GM21526 (cell line): ENCODE data around the gene SLC44A4.
"Not testable (repeated sequence)": the region's sequence is repeated elsewhere in the genome, so short reads cannot be mapped to it uniquely, and the experiment has no call there.

Experiments used
- ATAC-seq: cut with Tn5 transposase; IDR thresholded peaks from one replicate; pipeline ENCODE4 v1.9.1; 2021; ENCODE audit warnings: moderate library complexity; ENCODE audit not compliant: unreplicated experiment, low FRiP score

The SLC44A4 gene

GRCh38 chr6:31861919-31862343, 16.9 kb downstream of the SLC44A4 start:
- no peak for ATAC-seq

DNA sequence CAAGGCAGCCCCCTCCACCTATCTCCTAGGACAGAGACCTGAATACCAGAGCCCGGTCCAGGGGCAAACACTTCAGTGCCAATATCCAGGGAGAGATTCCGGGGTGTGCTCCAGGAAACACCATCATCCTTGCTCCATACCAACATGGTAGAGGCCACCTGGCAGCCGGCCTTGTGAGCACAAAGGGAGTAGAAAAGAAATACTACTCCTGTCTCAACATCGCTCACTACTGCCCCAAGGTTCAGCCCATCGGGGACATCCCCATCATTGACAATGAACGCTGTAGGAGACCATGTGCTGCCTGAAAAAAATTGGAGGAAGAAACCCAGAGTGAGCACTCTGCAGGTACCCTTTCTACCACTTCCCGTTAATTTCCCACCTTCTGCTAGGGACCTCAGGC, 17.6 kb downstream of the SLC44A4 start:
- ATAC-seq: no peak

DNA sequence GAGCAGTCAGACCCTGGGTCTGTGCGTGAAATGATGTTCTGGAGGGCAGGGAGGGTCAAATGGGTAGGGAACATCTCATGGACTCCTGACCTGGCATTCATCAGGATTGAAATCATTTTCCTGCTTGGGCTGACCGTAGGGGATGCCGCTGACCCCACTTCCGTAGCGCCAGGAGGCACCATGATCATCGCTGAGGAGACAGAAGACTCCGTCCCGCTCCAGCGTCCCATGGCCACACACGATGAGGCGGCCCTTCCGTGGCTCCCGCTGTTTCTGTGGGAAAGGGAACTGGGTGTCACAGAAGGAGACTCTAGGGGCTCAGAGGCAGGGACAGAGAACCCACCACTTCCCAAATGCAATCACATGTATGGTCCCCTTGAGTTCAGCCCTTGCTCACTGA, 18.4 kb downstream of the SLC44A4 start:
- ATAC-seq: no peak

DNA sequence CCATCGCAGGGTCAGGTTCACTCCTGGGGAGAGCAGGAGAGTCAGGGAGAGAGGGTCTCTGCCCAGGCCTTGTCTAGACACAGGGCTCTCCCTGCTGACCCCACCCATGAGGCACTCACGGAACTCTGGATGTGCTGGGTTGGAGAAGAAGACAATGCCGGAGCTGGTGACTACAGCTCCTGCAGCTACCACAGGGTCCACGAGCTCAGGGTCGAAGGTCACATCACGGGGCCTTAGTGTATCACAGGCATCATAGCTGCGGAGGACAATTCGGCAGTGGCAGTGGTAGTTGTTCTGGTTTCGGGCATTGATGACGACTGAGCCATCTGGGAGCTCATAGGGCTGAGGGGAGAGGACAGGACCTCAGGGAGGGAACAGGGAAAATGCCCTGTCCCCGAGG, 18.9 kb downstream of the SLC44A4 start:
- no peak for ATAC-seq

GRCh38 chr6:31858707-31859106, 20.1 kb downstream of the SLC44A4 start:
- ATAC-seq: no peak

GRCh38 chr6:31857774-31858173, 21.0 kb downstream of the SLC44A4 start:
- not testable (repeated sequence) for ATAC-seq

- not testable (repeated sequence) for ATAC-seq
Observed at GRCh38 chr6:31851980-31852718, 26.6 kb downstream of the SLC44A4 start.

DNA sequence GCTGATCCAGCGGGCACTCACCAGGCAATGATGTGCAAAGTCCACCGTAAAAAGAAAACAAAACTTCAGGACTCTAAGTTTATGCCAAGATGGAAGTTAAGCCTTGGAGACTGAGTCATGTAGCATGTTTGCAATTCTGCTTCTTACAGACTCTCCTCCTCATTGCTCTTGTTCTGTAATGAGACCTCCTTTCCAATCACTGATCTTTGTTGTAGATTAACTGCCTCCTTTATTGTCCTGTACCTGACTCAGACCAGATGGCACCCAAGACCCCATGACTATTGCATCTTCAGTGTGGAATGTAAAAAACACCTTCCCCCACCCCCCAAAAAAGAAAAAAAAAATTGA, 27.3 kb downstream of the SLC44A4 start:
- ATAC-seq: no peak

GRCh38 chr6:31850765-31851484, 27.9 kb downstream of the SLC44A4 start:
- no peak for ATAC-seq

GRCh38 chr6:31847276-31847978, 31.4 kb downstream of the SLC44A4 start:
- ATAC-seq: no peak

GRCh38 chr6:31844507-31844906, 34.3 kb downstream of the SLC44A4 start:
- ATAC-seq: no peak

DNA sequence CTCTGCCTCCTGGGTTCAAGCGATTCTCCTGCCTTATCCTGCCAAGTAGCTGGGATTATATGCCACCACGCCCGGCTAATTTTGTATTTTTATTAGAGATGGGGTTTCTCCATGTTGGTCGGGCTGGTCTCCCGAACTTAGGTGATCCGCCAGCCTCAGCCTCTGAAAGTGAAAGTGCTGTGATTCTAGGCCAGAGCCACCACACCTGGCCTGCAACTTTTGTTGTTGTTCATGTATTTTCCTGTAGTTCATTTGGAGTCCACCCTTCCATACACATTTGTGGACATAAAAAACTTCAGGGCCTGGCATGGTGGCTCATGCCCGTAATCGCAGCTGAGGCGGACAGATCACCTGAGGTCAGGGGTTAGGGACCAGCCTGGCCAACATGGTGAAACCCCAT, 36.7 kb downstream of the SLC44A4 start:
- no peak for ATAC-seq

GRCh38 chr6:31839779-31840126, 39.0 kb downstream of the SLC44A4 start:
- not testable (repeated sequence) for ATAC-seq

- ATAC-seq: no peak
Observed at GRCh38 chr6:31838968-31839367, 39.8 kb downstream of the SLC44A4 start.

DNA sequence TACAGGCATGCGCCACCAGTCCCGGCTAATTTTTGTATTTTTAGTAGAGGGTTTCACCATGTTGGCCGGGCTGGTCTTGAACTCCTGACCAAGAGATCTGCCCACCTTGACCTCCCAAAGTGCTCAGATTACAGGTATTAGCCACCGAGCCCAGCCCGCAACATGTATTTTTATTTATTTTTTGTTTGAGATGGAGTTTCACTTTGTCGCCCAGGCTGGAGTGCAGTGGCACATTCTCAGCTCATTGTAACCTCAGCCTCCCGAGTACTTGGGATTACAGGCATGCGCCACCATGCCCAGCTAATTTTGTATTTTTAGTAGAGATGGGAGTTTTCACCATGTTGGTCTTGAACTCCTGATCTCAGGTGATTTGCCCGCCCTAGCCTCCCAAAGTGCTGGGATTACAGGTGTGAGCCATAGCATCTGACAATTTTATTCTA, 40.7 kb downstream of the SLC44A4 start:
- not testable (repeated sequence) for ATAC-seq

- ATAC-seq: no peak
Observed at GRCh38 chr6:31837369-31838113, 41.3 kb downstream of the SLC44A4 start.

DNA sequence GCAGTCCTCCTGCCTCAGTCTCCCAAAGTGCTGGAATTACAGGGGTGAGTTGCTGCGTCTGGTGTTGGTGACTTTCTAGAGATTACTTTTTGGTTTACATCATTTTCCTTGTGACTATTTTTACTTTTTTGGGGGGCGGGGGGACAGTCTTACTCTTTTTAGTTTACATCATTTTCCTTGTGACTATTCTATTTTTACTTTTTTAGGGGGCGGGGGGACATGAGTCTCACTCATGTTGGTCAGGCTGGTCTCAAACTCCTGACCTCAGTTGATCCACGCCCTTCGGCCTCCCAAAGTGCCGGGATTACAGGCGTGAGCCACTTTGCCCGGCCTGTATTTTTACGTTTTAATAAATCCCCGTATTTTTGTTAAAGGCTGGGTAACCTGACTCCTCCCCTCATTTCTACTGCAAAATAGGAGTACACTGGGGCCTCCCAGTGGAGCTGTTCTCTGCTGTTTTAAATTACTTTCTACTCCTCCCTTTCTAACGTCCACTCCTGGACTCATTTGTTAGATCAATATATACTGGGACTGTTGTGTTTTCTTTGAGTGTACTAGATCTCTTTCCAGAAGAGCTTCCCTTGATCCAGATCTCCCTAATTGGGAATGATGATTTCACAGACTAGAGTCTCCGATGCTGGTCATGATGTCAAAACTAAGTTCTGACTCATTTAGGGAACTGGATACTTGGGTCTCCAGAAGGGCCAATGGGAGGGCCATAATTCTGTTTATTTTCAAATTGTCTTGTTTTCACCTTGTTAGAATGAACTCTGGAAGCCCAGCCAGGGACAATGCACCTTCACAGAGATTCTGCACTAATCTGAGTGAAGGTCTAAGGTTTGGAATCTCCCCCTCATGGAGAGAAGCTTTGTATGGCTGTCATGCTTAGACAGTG, 42.1 kb downstream of the SLC44A4 start:
- ATAC-seq: no peak

GRCh38 chr6:31836047-31836473, 42.7 kb downstream of the SLC44A4 start:
- ATAC-seq: no peak

DNA sequence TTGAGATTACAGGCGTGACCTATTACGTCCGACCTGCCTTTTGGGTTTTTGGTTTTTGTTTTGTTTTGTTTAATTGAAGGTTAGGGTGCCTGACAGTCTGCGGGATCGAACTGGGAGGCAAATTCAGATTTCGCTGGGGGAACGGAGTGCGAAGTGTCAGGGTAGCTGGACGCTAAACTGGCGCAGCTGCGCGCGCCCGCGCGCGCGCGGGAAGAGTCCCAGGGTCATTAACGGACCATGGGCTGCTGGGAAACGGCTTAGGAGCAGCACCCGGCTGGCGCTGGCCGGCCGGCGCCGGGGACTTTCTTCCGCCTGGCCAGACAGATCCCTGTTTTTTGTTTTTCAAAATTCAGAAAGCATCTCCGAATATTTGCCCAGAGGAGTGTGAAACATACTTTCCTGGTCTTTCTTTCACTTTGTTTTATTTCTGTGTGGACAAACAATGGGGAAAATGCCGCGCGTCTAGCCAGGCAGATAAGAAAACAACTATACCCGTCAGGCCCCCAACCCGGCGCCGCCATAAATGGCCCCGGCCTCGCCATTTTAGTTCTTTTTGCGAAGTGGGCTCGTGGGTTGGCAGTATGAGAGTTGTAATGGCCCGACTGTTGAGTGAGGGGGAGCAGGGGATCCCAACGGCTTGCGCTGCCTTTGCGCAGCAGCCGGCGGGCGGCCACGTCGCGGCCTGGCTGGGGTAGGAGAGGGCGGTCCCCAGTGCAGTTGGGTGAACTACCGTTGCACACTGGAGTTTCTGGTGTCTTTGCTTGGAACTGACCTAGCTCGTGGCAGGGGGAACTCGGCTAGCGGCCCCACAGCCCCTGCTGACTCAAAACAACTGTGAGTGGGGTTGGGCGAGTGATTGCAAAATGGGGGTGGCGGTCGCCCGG, 44.2 kb downstream of the SLC44A4 start:
- ATAC-seq: peak; percentile 35
